ENCODE measurements around the gene DKC1.
A peak's percentile ranks its signal among the peaks of the same experiment; 100 is the strongest.

The DKC1 gene

DNA sequence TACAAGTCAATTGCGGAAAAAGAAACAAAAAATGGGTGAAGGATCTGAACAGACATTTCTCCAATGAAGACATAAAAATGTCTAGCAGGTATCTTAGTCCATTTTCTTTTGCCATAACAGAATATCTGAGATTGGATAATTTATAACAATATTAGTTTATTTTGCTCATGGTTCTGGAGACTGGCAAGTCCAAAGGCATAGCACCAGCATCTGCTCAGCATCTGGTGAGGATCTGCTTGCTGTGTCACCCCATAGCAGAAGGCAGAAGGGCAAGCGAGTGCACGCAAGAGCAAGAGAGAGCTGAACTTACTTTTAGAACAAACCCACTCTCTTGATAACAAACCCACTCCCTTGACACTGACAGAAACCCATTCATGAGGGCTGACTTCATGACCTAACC, 41.5 kb upstream of the DKC1 start:
- TF ChIP-seq Cebpa-rat (IDR thresholded peaks at IDR 0.05): no peak
- Histone ChIP-seq H3K9me3 (replicated peaks in 1 of 11) (peaks cover 13 to 26% (median 17%) of the 10 kb centered on the region in 11 experiments), H3K27ac (peak overlapping the region in 4 of 11 experiments; percentile 3 to 82 (median 42); a peak in 5 of 22 replicates), H4K20me1 (0 out of 22 replicates have a peak, but pooled peaks cover 0 to 5% (median 0%) of the 10 kb centered on the region in 11 experiments), H3K9ac (no peak overlapping the region), H3K4me3 (no peak overlapping the region), H3K4me2 (peak overlapping the region in 4 of 11 experiments; percentile 73 to 91 (median 84); a peak in 4 of 22 replicates), H3K27me3 (peaks cover 49 to 94% (median 82%) of the 10 kb centered on the region in 11 experiments), H3K36me3 (peaks cover 0 to 12% (median 0%) of the 10 kb centered on the region in 11 experiments; a peak in 5 of 22 replicates), H3K4me1 (peaks cover 38 to 99% (median 81%) of the 10 kb centered on the region in 10 experiments)

GRCh38 chrX:154724993-154725756, 37.5 kb upstream of the DKC1 start:
- H3K4me1 ChIP-seq: peaks cover 14 to 99% (median 81%) of the 10 kb centered on the region in 10 experiments
- peak overlapping the region in 8 of 11 experiments; percentile 32 to 77 (median 58); a peak in 15 of 22 replicates for H3K4me2 ChIP-seq
- H3K27me3 ChIP-seq: peaks cover 67 to 96% (median 89%) of the 10 kb centered on the region in 11 experiments
- TF ChIP-seq Cebpa-rat (IDR thresholded peaks at IDR 0.05): no peak
- peak overlapping the region in 4 of 11 experiments; percentile 15 to 46 (median 32); a peak in 5 of 22 replicates for H3K9ac ChIP-seq
- 0 out of 22 replicates have a peak, but pooled peaks cover 0 to 5% (median 0%) of the 10 kb centered on the region in 11 experiments for H4K20me1 ChIP-seq
- peaks cover 0 to 12% (median 0%) of the 10 kb centered on the region in 11 experiments; a peak in 4 of 22 replicates for H3K36me3 ChIP-seq
- peak overlapping the region in 8 of 11 experiments; percentile 15 to 75 (median 64); a peak in 14 of 22 replicates for H3K27ac ChIP-seq
- no peak overlapping the region for H3K4me3 ChIP-seq
- peaks cover 13 to 26% (median 17%) of the 10 kb centered on the region in 11 experiments for H3K9me3 ChIP-seq (replicated peaks in 1 of 11)

- Histone ChIP-seq H3K4me3 (no peak overlapping the region), H3K36me3 (peaks cover 0 to 11% (median 0%) of the 10 kb centered on the region in 11 experiments; a peak in 1 of 22 replicates), H3K4me1 (peaks cover 29 to 100% (median 94%) of the 10 kb centered on the region in 10 experiments), H4K20me1 (0 out of 22 replicates have a peak, but pooled peaks cover 0 to 5% (median 0%) of the 10 kb centered on the region in 11 experiments), H3K9me3 (replicated peaks in 1 of 11) (peaks cover 0 to 6% (median 0%) of the 10 kb centered on the region in 11 experiments; a peak in 4 of 22 replicates), H3K4me2 (peak overlapping the region in 9 of 11 experiments; percentile 36 to 90 (median 75); a peak in 14 of 22 replicates), H3K27me3 (peaks cover 87 to 100% (median 95%) of the 10 kb centered on the region in 11 experiments), H3K27ac (peak overlapping the region in 5 of 11 experiments; percentile 7 to 94 (median 21); a peak in 7 of 22 replicates), H3K9ac (peak overlapping the region in 2 of 11 experiments; percentile 8 to 24; a peak in 1 of 22 replicates)
- no peak for TF ChIP-seq Cebpa-rat (IDR thresholded peaks at IDR 0.05)
Observed at GRCh38 chrX:154727418-154727817, 35.2 kb upstream of the DKC1 start.

- H3K4me1 ChIP-seq: peaks cover 34 to 100% (median 97%) of the 10 kb centered on the region in 10 experiments
- H4K20me1 ChIP-seq: 0 out of 22 replicates have a peak, but pooled peaks cover 0 to 5% (median 0%) of the 10 kb centered on the region in 11 experiments
- TF ChIP-seq Cebpa-rat (IDR thresholded peaks at IDR 0.05): no peak
- H3K9me3 ChIP-seq (replicated peaks in 1 of 11): peaks cover 0 to 6% (median 0%) of the 10 kb centered on the region in 11 experiments; a peak in 4 of 22 replicates
- peak overlapping the region in 9 of 11 experiments; percentile 36 to 90 (median 75); a peak in 19 of 22 replicates for H3K4me2 ChIP-seq
- peaks cover 0 to 11% (median 0%) of the 10 kb centered on the region in 11 experiments; a peak in 1 of 22 replicates for H3K36me3 ChIP-seq
- H3K4me3 ChIP-seq: no peak overlapping the region
- H3K27me3 ChIP-seq: peaks cover 91 to 100% (median 99%) of the 10 kb centered on the region in 11 experiments
- peak overlapping the region in 5 of 11 experiments; percentile 7 to 94 (median 45); a peak in 9 of 22 replicates for H3K27ac ChIP-seq
- peak overlapping the region in 2 of 11 experiments; percentile 8 to 24; a peak in 2 of 22 replicates for H3K9ac ChIP-seq
Observed at GRCh38 chrX:154727871-154728270, 34.8 kb upstream of the DKC1 start.

DNA sequence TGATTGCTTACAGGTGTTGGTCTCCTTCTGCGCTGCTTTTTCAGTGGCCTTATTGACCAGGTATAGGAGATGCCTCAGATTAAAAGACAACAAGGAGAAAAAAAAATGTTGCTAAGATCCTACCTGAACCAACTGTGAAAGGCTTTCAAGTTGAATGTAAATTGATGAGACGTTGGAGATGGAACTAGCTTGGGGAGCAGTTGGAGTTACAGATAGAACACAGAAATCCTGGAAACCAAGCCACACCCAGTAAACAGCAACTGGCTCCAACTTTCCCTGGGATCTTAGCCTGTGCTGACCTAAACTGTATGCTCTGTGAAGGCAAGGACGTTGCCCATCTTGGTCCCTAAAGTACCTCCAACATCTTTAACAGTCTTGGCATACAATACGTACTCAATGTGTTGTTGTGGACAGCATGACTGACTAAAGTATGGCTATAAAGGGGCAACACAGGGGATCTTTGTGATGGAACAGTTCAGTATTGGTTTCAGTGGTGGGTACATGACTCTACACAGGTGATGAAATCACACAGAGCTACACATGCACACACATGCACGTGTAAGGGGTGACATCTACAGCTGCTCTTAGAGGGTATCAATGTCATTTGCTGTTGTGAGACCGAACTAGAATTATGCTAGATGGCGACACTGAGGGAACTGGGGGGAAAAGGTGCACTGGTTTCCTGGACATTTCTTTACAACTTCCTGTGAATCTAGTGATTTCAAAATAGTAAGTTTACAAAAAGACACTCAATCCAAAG, 34.1 kb upstream of the DKC1 start:
- H3K36me3 ChIP-seq: peaks cover 0 to 11% (median 0%) of the 10 kb centered on the region in 11 experiments; a peak in 1 of 22 replicates
- peaks cover 94 to 100% (median 100%) of the 10 kb centered on the region in 11 experiments for H3K27me3 ChIP-seq
- peak overlapping the region in 1 of 11 experiments; percentile 8; a peak in 1 of 22 replicates for H3K9ac ChIP-seq
- no peak overlapping the region for H3K4me3 ChIP-seq
- peak overlapping the region in 5 of 11 experiments; percentile 47 to 95 (median 93); a peak in 10 of 22 replicates for H3K27ac ChIP-seq
- H3K4me2 ChIP-seq: peak overlapping the region in 10 of 11 experiments; percentile 32 to 90 (median 74); a peak in 19 of 22 replicates
- 0 out of 22 replicates have a peak, but pooled peaks cover 0 to 5% (median 0%) of the 10 kb centered on the region in 11 experiments for H4K20me1 ChIP-seq
- H3K4me1 ChIP-seq: peaks cover 41 to 100% (median 98%) of the 10 kb centered on the region in 10 experiments
- TF ChIP-seq Cebpa-rat (IDR thresholded peaks at IDR 0.05): no peak
- H3K9me3 ChIP-seq (replicated peaks in 1 of 11): peaks cover 0 to under 1% (median 0%) of the 10 kb centered on the region in 11 experiments; a peak in 3 of 22 replicates

GRCh38 chrX:154729439-154729838, 33.2 kb upstream of the DKC1 start:
- Histone ChIP-seq H3K9me3 (replicated peaks in 1 of 11) (no peaks in the 10 kb centered on the region; a peak in 1 of 22 replicates), H4K20me1 (0 out of 22 replicates have a peak, but pooled peaks cover 0 to 5% (median 0%) of the 10 kb centered on the region in 11 experiments), H3K27me3 (peaks cover 94 to 100% (median 100%) of the 10 kb centered on the region in 11 experiments), H3K4me3 (no peak overlapping the region), H3K4me1 (peaks cover 49 to 100% (median 96%) of the 10 kb centered on the region in 10 experiments), H3K9ac (peak overlapping the region in 2 of 11 experiments; percentile 4 to 7; a peak in 2 of 22 replicates), H3K27ac (peak overlapping the region in 9 of 11 experiments; percentile 3 to 95 (median 88); a peak in 17 of 22 replicates), H3K36me3 (peaks cover 0 to 11% (median 0%) of the 10 kb centered on the region in 11 experiments; a peak in 1 of 22 replicates), H3K4me2 (peak overlapping the region; percentile 20 to 90 (median 72); a peak in 21 of 22 replicates)
- no peak for TF ChIP-seq Cebpa-rat (IDR thresholded peaks at IDR 0.05)

DNA sequence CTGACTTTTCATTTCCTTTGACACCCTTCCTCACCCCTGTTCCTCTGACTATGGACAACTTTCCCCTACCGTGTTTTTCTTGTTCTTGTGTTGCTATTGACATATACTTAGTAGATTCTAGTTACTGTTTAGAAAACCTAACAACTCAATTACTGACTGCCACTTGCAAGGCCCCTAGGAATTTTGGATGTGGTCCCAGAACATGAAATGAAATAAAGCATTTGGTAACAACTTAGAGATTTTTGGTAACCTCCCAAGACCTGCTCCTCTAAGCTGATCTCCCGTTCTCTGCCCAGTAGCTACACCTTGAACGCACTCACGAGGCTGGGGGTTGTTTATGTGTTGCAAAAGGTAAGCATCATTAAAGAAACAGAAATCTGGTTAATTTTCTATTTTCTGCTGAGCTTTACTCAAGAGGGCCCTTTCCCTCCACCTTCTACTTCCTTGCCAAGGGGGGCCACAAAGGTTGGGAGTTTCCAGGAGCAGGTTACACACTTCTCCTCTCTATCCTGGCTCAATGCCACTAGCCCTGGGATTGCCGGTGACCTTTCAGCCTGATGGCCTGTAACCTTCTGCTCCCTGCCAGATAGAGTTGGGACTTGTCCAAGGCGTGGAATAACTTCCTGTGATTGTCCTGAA, 32.3 kb upstream of the DKC1 start:
- Histone ChIP-seq H3K4me1 (peaks cover 59 to 100% (median 95%) of the 10 kb centered on the region in 10 experiments), H3K4me2 (peak overlapping the region; percentile 8 to 90 (median 72); a peak in 18 of 22 replicates), H3K27ac (peak overlapping the region in 9 of 11 experiments; percentile 47 to 95 (median 88); a peak in 15 of 22 replicates), H4K20me1 (0 out of 22 replicates have a peak, but pooled peaks cover 0 to under 1% (median 0%) of the 10 kb centered on the region in 11 experiments), H3K36me3 (peaks cover 0 to 11% (median 0%) of the 10 kb centered on the region in 11 experiments; a peak in 1 of 22 replicates), H3K9me3 (replicated peaks in 1 of 11) (no peaks in the 10 kb centered on the region; a peak in 1 of 22 replicates), H3K27me3 (peaks cover 93 to 100% (median 100%) of the 10 kb centered on the region in 11 experiments), H3K9ac (peak overlapping the region in 2 of 11 experiments; percentile 18 to 23; a peak in 4 of 22 replicates), H3K4me3 (no peak overlapping the region)
- no peak for TF ChIP-seq Cebpa-rat (IDR thresholded peaks at IDR 0.05)
